ENCODE results near the gene TNRC6C. TPM values are rescaled to one million over a fixed set of nuclear protein-coding genes. Genes with fewer than 3 reads are reported as not detected.

Gene TNRC6C
- total RNA-seq, 1 experiment from 2014 or later, result not detected

GRCh38 chr17:77941004-77941403 is 17.5 kb upstream of the TNRC6C start:
- Histone ChIP-seq H3K27ac (ENCODE audit: low read length) (no peak overlapping the region), H3K4me1 (ENCODE audit: low read length) (no peaks in the 10 kb centered on the region), H3K9me2 (replicated peaks; ENCODE audit: insufficient read depth, low read length) (no peaks in the 10 kb centered on the region), H3K27me3 (ENCODE audit: low read length) (no peaks in the 10 kb centered on the region), H3K36me3 (ENCODE audit: insufficient read depth, low read length) (no peaks in the 10 kb centered on the region), H4K20me1 (ENCODE audit: insufficient read depth, low read depth, low read length) (no peaks in the 10 kb centered on the region), H3K9me3 (ENCODE audit: low read length) (no peaks in the 10 kb centered on the region), H2AFZ (ENCODE audit: low read length) (no peak overlapping the region), H3K4me3 (ENCODE audit: low read length) (no peak overlapping the region), H3K79me2 (ENCODE audit: low read length) (no peaks in the 10 kb centered on the region), H3K9ac (ENCODE audit: low read length) (no peak overlapping the region), H3K4me2 (ENCODE audit: low read depth, low read length, poor library complexity, severe bottlenecking) (no peak overlapping the region)
- no peak for DNase-seq

GRCh38 chr17:77942112-77942988 is 16.2 kb upstream of the TNRC6C start:
- Histone ChIP-seq H3K27ac (ENCODE audit: low read length) (no peak overlapping the region), H3K27me3 (ENCODE audit: low read length) (no peaks in the 10 kb centered on the region), H3K9ac (ENCODE audit: low read length) (no peak overlapping the region), H3K4me1 (ENCODE audit: low read length) (no peaks in the 10 kb centered on the region), H3K4me2 (ENCODE audit: low read depth, low read length, poor library complexity, severe bottlenecking) (no peak overlapping the region), H3K9me3 (ENCODE audit: low read length) (no peaks in the 10 kb centered on the region), H3K9me2 (replicated peaks; ENCODE audit: insufficient read depth, low read length) (no peaks in the 10 kb centered on the region), H4K20me1 (ENCODE audit: insufficient read depth, low read depth, low read length) (no peaks in the 10 kb centered on the region), H3K36me3 (ENCODE audit: insufficient read depth, low read length) (no peaks in the 10 kb centered on the region), H2AFZ (ENCODE audit: low read length) (no peak overlapping the region), H3K4me3 (ENCODE audit: low read length) (no peak overlapping the region), H3K79me2 (ENCODE audit: low read length) (no peaks in the 10 kb centered on the region)
- DNase-seq, result no peak

- Histone ChIP-seq H3K4me2 (ENCODE audit: low read depth, low read length, poor library complexity, severe bottlenecking) (no peak overlapping the region), H3K9ac (ENCODE audit: low read length) (no peak overlapping the region), H3K27ac (ENCODE audit: low read length) (no peak overlapping the region), H3K36me3 (ENCODE audit: insufficient read depth, low read length) (no peaks in the 10 kb centered on the region), H4K20me1 (ENCODE audit: insufficient read depth, low read depth, low read length) (no peaks in the 10 kb centered on the region), H3K9me3 (ENCODE audit: low read length) (no peaks in the 10 kb centered on the region), H3K27me3 (ENCODE audit: low read length) (no peaks in the 10 kb centered on the region), H3K9me2 (replicated peaks; ENCODE audit: insufficient read depth, low read length) (no peaks in the 10 kb centered on the region), H3K4me1 (ENCODE audit: low read length) (no peaks in the 10 kb centered on the region), H2AFZ (ENCODE audit: low read length) (no peak overlapping the region), H3K4me3 (ENCODE audit: low read length) (no peak overlapping the region), H3K79me2 (ENCODE audit: low read length) (no peaks in the 10 kb centered on the region)
- DNase-seq, result no peak
Observed at GRCh38 chr17:77943971-77944370, 14.5 kb upstream of the TNRC6C start.

- H2AFZ ChIP-seq (ENCODE audit: low read length), result no peak overlapping the region
- no peaks in the 10 kb centered on the region for H3K9me2 ChIP-seq (replicated peaks; ENCODE audit: insufficient read depth, low read length)
- no peaks in the 10 kb centered on the region for H4K20me1 ChIP-seq (ENCODE audit: insufficient read depth, low read depth, low read length)
- no peak overlapping the region for H3K27ac ChIP-seq (ENCODE audit: low read length)
- H3K4me1 ChIP-seq (ENCODE audit: low read length), result no peaks in the 10 kb centered on the region
- no peaks in the 10 kb centered on the region for H3K36me3 ChIP-seq (ENCODE audit: insufficient read depth, low read length)
- DNase-seq, result no peak
- H3K27me3 ChIP-seq (ENCODE audit: low read length), result no peaks in the 10 kb centered on the region
- H3K9ac ChIP-seq (ENCODE audit: low read length), result no peak overlapping the region
- no peak overlapping the region for H3K4me2 ChIP-seq (ENCODE audit: low read depth, low read length, poor library complexity, severe bottlenecking)
- H3K4me3 ChIP-seq (ENCODE audit: low read length), result no peak overlapping the region
- H3K79me2 ChIP-seq (ENCODE audit: low read length), result no peaks in the 10 kb centered on the region
- no peaks in the 10 kb centered on the region for H3K9me3 ChIP-seq (ENCODE audit: low read length)
Observed at GRCh38 chr17:77944390-77945222, 13.9 kb upstream of the TNRC6C start.

- Histone ChIP-seq H4K20me1 (ENCODE audit: insufficient read depth, low read depth, low read length) (no peaks in the 10 kb centered on the region), H3K4me1 (ENCODE audit: low read length) (no peaks in the 10 kb centered on the region), H3K9me2 (replicated peaks; ENCODE audit: insufficient read depth, low read length) (no peaks in the 10 kb centered on the region), H3K9me3 (ENCODE audit: low read length) (no peaks in the 10 kb centered on the region), H3K4me3 (ENCODE audit: low read length) (no peak overlapping the region), H3K79me2 (ENCODE audit: low read length) (no peaks in the 10 kb centered on the region), H3K27me3 (ENCODE audit: low read length) (no peaks in the 10 kb centered on the region), H3K4me2 (ENCODE audit: low read depth, low read length, poor library complexity, severe bottlenecking) (no peak overlapping the region), H3K36me3 (ENCODE audit: insufficient read depth, low read length) (no peaks in the 10 kb centered on the region), H3K9ac (ENCODE audit: low read length) (no peak overlapping the region), H3K27ac (ENCODE audit: low read length) (no peak overlapping the region), H2AFZ (ENCODE audit: low read length) (no peak overlapping the region)
- no peak for DNase-seq
Observed at GRCh38 chr17:77946900-77947645, 11.4 kb upstream of the TNRC6C start.

- H3K9me2 ChIP-seq (replicated peaks; ENCODE audit: insufficient read depth, low read length), result no peaks in the 10 kb centered on the region
- no peaks in the 10 kb centered on the region for H3K79me2 ChIP-seq (ENCODE audit: low read length)
- H3K9me3 ChIP-seq (ENCODE audit: low read length), result no peaks in the 10 kb centered on the region
- no peak overlapping the region for H3K4me2 ChIP-seq (ENCODE audit: low read depth, low read length, poor library complexity, severe bottlenecking)
- no peaks in the 10 kb centered on the region for H3K4me1 ChIP-seq (ENCODE audit: low read length)
- H2AFZ ChIP-seq (ENCODE audit: low read length), result no peak overlapping the region
- no peak for DNase-seq
- H3K9ac ChIP-seq (ENCODE audit: low read length), result no peak overlapping the region
- no peaks in the 10 kb centered on the region for H3K36me3 ChIP-seq (ENCODE audit: insufficient read depth, low read length)
- 0 out of 2 replicates have a peak, but pooled peaks cover 3% of the 10 kb centered on the region for H4K20me1 ChIP-seq (ENCODE audit: insufficient read depth, low read depth, low read length)
- no peak overlapping the region for H3K4me3 ChIP-seq (ENCODE audit: low read length)
- H3K27ac ChIP-seq (ENCODE audit: low read length), result no peak overlapping the region
- no peaks in the 10 kb centered on the region for H3K27me3 ChIP-seq (ENCODE audit: low read length)
Observed at GRCh38 chr17:77948690-77949114, 9.8 kb upstream of the TNRC6C start.

- H2AFZ ChIP-seq (ENCODE audit: low read length), result no peak overlapping the region
- H3K27ac ChIP-seq (ENCODE audit: low read length), result no peak overlapping the region
- no peaks in the 10 kb centered on the region for H3K36me3 ChIP-seq (ENCODE audit: insufficient read depth, low read length)
- no peak for DNase-seq
- no peaks in the 10 kb centered on the region for H3K27me3 ChIP-seq (ENCODE audit: low read length)
- H3K9me3 ChIP-seq (ENCODE audit: low read length), result no peaks in the 10 kb centered on the region
- no peak overlapping the region for H3K4me3 ChIP-seq (ENCODE audit: low read length)
- H3K4me2 ChIP-seq (ENCODE audit: low read depth, low read length, poor library complexity, severe bottlenecking), result no peak overlapping the region
- H3K9me2 ChIP-seq (replicated peaks; ENCODE audit: insufficient read depth, low read length), result no peaks in the 10 kb centered on the region
- H3K79me2 ChIP-seq (ENCODE audit: low read length), result no peaks in the 10 kb centered on the region
- H4K20me1 ChIP-seq (ENCODE audit: insufficient read depth, low read depth, low read length), result 0 out of 2 replicates have a peak, but pooled peaks cover 5% of the 10 kb centered on the region
- H3K9ac ChIP-seq (ENCODE audit: low read length), result no peak overlapping the region
- peaks cover 14% of the 10 kb centered on the region for H3K4me1 ChIP-seq (ENCODE audit: low read length)
Observed at GRCh38 chr17:77951123-77951522, 7.4 kb upstream of the TNRC6C start.

- no peak overlapping the region for H3K4me3 ChIP-seq (ENCODE audit: low read length)
- DNase-seq, result no peak
Observed at GRCh38 chr17:77952368-77952767, 6.1 kb upstream of the TNRC6C start.

More at GRCh38 chr17:77952368-77952767, 6.1 kb upstream of the TNRC6C start:
- Histone ChIP-seq H3K36me3 (ENCODE audit: insufficient read depth, low read length) (no peaks in the 10 kb centered on the region), H3K9me3 (ENCODE audit: low read length) (no peaks in the 10 kb centered on the region), H4K20me1 (ENCODE audit: insufficient read depth, low read depth, low read length) (0 out of 2 replicates have a peak, but pooled peaks cover 5% of the 10 kb centered on the region), H3K9ac (ENCODE audit: low read length) (no peak overlapping the region), H3K27me3 (ENCODE audit: low read length) (no peaks in the 10 kb centered on the region), H2AFZ (ENCODE audit: low read length) (no peak overlapping the region), H3K4me2 (ENCODE audit: low read depth, low read length, poor library complexity, severe bottlenecking) (no peak overlapping the region), H3K27ac (ENCODE audit: low read length) (no peak overlapping the region), H3K4me1 (ENCODE audit: low read length) (peaks cover 15% of the 10 kb centered on the region), H3K79me2 (ENCODE audit: low read length) (no peaks in the 10 kb centered on the region), H3K9me2 (replicated peaks; ENCODE audit: insufficient read depth, low read length) (no peaks in the 10 kb centered on the region)
